Caco-2 (cell line): ENCODE data around the gene COA3. TPM values are rescaled to one million over a fixed set of nuclear protein-coding genes. Genes with fewer than 3 reads are reported as not detected.

Source experiments
- BruUV-seq: library from RNA; stranded (reverse); fragments of 400-500 nt; replicated peaks from 2 replicates; lab custom pipeline; 2021; lab: Mats Ljungman, UMichigan
- CTCF ChIA-PET: fragments of 300-600 bp; sonication (Branson Sonifier 250); formaldehyde crosslinking; loops from one replicate; lab custom pipeline; 2022; ENCODE audit warnings: antibody characterized with exemption; lab: Charles Lee
- POLR2A ChIA-PET: fragments of 300-600 bp; sonication (Branson Sonifier 250); formaldehyde crosslinking; loops from one replicate; lab custom pipeline; 2022; ENCODE audit warnings: antibody characterized with exemption; lab: Charles Lee
- DNase-seq, 2 experiments: peaks; one replicate each; pipeline versions ENCODE4 v3.0.0 to v3.0.0-alpha.2; 2020 to 2022
- H3K27me3 ChIP-seq: replicated peaks from 2 replicates; pipeline ENCODE4 v1.6.0; 2011; ENCODE audit warnings: low read length; ENCODE audit not compliant: control insufficient read depth, insufficient read depth
- H3K36me3 ChIP-seq: 2 replicates; pipeline ENCODE4 v1.5.1; 2011; ENCODE audit warnings: low read length; ENCODE audit not compliant: control insufficient read depth, insufficient read depth
- H3K4me1 ChIP-seq: fragments of 250-450 bp; sonication (Bioruptor Pico); 2 replicates; pipeline ENCODE4 v1.5.1; 2020; ENCODE audit warnings: mild to moderate bottlenecking
- H3K4me3 ChIP-seq: 2 replicates; pipeline ENCODE4 v1.5.1; 2011; ENCODE audit warnings: low read depth, mild to moderate bottlenecking, control low read depth, low read length
- H3K9me3 ChIP-seq: fragments of 250-450 bp; sonication (Bioruptor Pico); 2 replicates; pipeline ENCODE4 v1.5.1; 2020; ENCODE audit warnings: mild to moderate bottlenecking, moderate library complexity
- H3K27ac Mint-ChIP-seq: one replicate; pipeline ENCODE4 v1.8.0; 2022; ENCODE audit warnings: mixed read lengths; ENCODE audit not compliant: unreplicated experiment
- H3K27me3 Mint-ChIP-seq: one replicate; pipeline ENCODE4 v1.8.0; 2022; ENCODE audit warnings: mixed read lengths; ENCODE audit not compliant: insufficient read depth, unreplicated experiment
- H3K36me3 Mint-ChIP-seq: one replicate; pipeline ENCODE4 v1.8.0; 2022; ENCODE audit warnings: mild to moderate bottlenecking, mixed read lengths; ENCODE audit not compliant: insufficient read depth, unreplicated experiment
- H3K4me1 Mint-ChIP-seq: one replicate; pipeline ENCODE4 v1.8.0; 2022; ENCODE audit warnings: low read depth, mixed read lengths; ENCODE audit not compliant: unreplicated experiment
- H3K4me3 Mint-ChIP-seq: one replicate; pipeline ENCODE4 v1.8.0; 2022; ENCODE audit warnings: mild to moderate bottlenecking, moderate library complexity, mixed read lengths; ENCODE audit not compliant: unreplicated experiment
- H3K9me3 Mint-ChIP-seq: one replicate; pipeline ENCODE4 v1.8.0; 2022; ENCODE audit warnings: mixed read lengths; ENCODE audit not compliant: unreplicated experiment
- CTCF ChIP-seq, 2 experiments: fragments of 200-600 bp in 1 of 2; IDR thresholded peaks; 1 replicate in 1 of 2; 2 replicates in 1 of 2; pipeline versions ENCODE4 v1.5.1 to v1.8.0; 2011 to 2022; ENCODE audit warnings: antibody characterized with exemption in 1 of 2, control low read depth in 1 of 2, inconsistent platforms in 1 of 2, low read depth in 1 of 2, low read length in 1 of 2, mild to moderate bottlenecking in 1 of 2, moderate library complexity in 1 of 2; ENCODE audit not compliant: insufficient read depth in 1 of 2, severe bottlenecking in 1 of 2, unreplicated experiment in 1 of 2
- intact Hi-C: fragments of 100-400 bp; cut with micrococcal nuclease; formaldehyde crosslinking; loops from one replicate; pipeline ENCODE4 v1.10.0; 2022; ENCODE audit not compliant: unreplicated experiment
- total RNA-seq: library from RNA; stranded (reverse); gene quantifications from 2 replicates; pipeline ENCODE4 v1.2.3, GENCODE V29; 2022

COA3 gene
- total RNA-seq, 1 experiment from 2014 or later = 63.6 TPM

GRCh38 chr17:42818379-42818778, 19.9 kb upstream of the COA3 start:
- peaks cover 5% of the 10 kb centered on the region for H3K36me3 ChIP-seq
- H3K4me3 ChIP-seq = no peak overlapping the region
- Mint-ChIP-seq H3K36me3 (peaks cover 81% of the 10 kb centered on the region), H3K27ac (no peak overlapping the region), H3K9me3 (no peaks in the 10 kb centered on the region), H3K4me1 (peaks cover 6% of the 10 kb centered on the region), H3K4me3 (no peak overlapping the region), H3K27me3 (no peaks in the 10 kb centered on the region)
- CTCF ChIA-PET = no interaction called here
- H3K9me3 ChIP-seq = no peaks in the 10 kb centered on the region
- H3K4me1 ChIP-seq = no peaks in the 10 kb centered on the region
- intact Hi-C loops = no loop called here
- no peak for TF ChIP-seq CTCF (IDR thresholded peaks at IDR 0.05; ENCODE audit: insufficient read depth in 1 of 2, low read depth in 1 of 2, low read length in 1 of 2, severe bottlenecking in 1 of 2, unreplicated experiment in 1 of 2)
- BruUV-seq = no TSS peak
- POLR2A ChIA-PET = interaction anchor here (0.6 kb wide), 1 partner anchor 16 kb away, joined by 3 read pairs; no protein-coding TSS in a partner anchor
- no peak for DNase-seq
- no peaks in the 10 kb centered on the region for H3K27me3 ChIP-seq

- no peak overlapping the region for H3K4me3 Mint-ChIP-seq
- no peaks in the 10 kb centered on the region for H3K9me3 Mint-ChIP-seq
- Histone ChIP-seq H3K27me3 (no peaks in the 10 kb centered on the region), H3K4me3 (no peak overlapping the region), H3K4me1 (no peaks in the 10 kb centered on the region), H3K9me3 (no peaks in the 10 kb centered on the region), H3K36me3 (peaks cover 5% of the 10 kb centered on the region)
- no TSS peak for BruUV-seq
- no peak overlapping the region for H3K27ac Mint-ChIP-seq
- CTCF ChIA-PET = interaction anchor here (0.6 kb wide), 1 partner anchor 63 kb away, joined by 3 read pairs; no protein-coding TSS in a partner anchor
- no peak for DNase-seq
- POLR2A ChIA-PET = interaction anchor here (0.6 kb wide), 1 partner anchor 17 kb away, joined by 3 read pairs; no protein-coding TSS in a partner anchor
- intact Hi-C loops = no loop called here
- no peak for TF ChIP-seq CTCF (IDR thresholded peaks at IDR 0.05; ENCODE audit: insufficient read depth in 1 of 2, low read depth in 1 of 2, low read length in 1 of 2, severe bottlenecking in 1 of 2, unreplicated experiment in 1 of 2)
- H3K27me3 Mint-ChIP-seq = no peaks in the 10 kb centered on the region
- H3K4me1 Mint-ChIP-seq = peaks cover 6% of the 10 kb centered on the region
- peaks cover 81% of the 10 kb centered on the region for H3K36me3 Mint-ChIP-seq
These were observed 19.4 kb upstream of the COA3 start for GRCh38 chr17:42817866-42818265.

GRCh38 chr17:42814633-42815399, 16.3 kb upstream of the COA3 start:
- BruUV-seq = no TSS peak
- Histone ChIP-seq H3K4me1 (no peaks in the 10 kb centered on the region), H3K27me3 (no peaks in the 10 kb centered on the region), H3K4me3 (no peak overlapping the region), H3K9me3 (no peaks in the 10 kb centered on the region), H3K36me3 (peaks cover 5% of the 10 kb centered on the region)
- no peaks in the 10 kb centered on the region for H3K9me3 Mint-ChIP-seq
- no peak overlapping the region for H3K27ac Mint-ChIP-seq
- DNase-seq = no peak
- H3K4me1 Mint-ChIP-seq = no peaks in the 10 kb centered on the region
- TF ChIP-seq CTCF (IDR thresholded peaks at IDR 0.05; ENCODE audit: insufficient read depth in 1 of 2, low read depth in 1 of 2, low read length in 1 of 2, severe bottlenecking in 1 of 2, unreplicated experiment in 1 of 2) = no peak
- intact Hi-C loops = no loop called here
- no peak overlapping the region for H3K4me3 Mint-ChIP-seq
- no peaks in the 10 kb centered on the region for H3K27me3 Mint-ChIP-seq
- CTCF ChIA-PET = no interaction called here
- POLR2A ChIA-PET = interaction anchor here (0.6 kb wide), 1 partner anchor 13 kb away, joined by 3 read pairs; no protein-coding TSS in a partner anchor
- peaks cover 75% of the 10 kb centered on the region for H3K36me3 Mint-ChIP-seq
